GM12878 (cell line): ENCODE measurements around the gene BMERB1. TPM values are rescaled to one million over a fixed set of nuclear protein-coding genes. Genes with fewer than 3 reads are reported as not detected.

Source experiments
- ATAC-seq: fragments of 200-7000 bp; cut with Tn5 transposase; 3 replicates; pipeline ENCODE4 v1.9.1; 2020; ENCODE audit warnings: mild to moderate bottlenecking, moderate library complexity
- BruUV-seq: library from RNA; stranded (reverse); fragments of 400-500 nt; replicated peaks from 2 replicates; lab custom pipeline; 2021; lab: Mats Ljungman, UMichigan
- CTCF ChIA-PET: fragments of 300-600 bp; sonication (Branson Sonifier 250); formaldehyde crosslinking; extraction: SDS; loops from one replicate; lab custom pipeline; 2021; ENCODE audit warnings: inconsistent platforms; lab: Yijun Ruan, JAX
- POLR2A ChIA-PET: fragments of 350-600 bp; formaldehyde crosslinking; extraction: SDS; loops from one replicate; lab custom pipeline; 2021; ENCODE audit warnings: inconsistent platforms; lab: Charles Lee
- RAD21 ChIA-PET: fragments of 300-600 bp; sonication (Branson Sonifier 250); formaldehyde crosslinking; loops from one replicate; lab custom pipeline; 2023; ENCODE audit warnings: antibody characterized with exemption; ENCODE audit not compliant: unreplicated experiment; lab: Charles Lee
- SMC1A ChIA-PET: fragments of 300-600 bp; sonication (Branson Sonifier 250); formaldehyde crosslinking; loops from one replicate; lab custom pipeline; 2023; ENCODE audit not compliant: unreplicated experiment, uncharacterized antibody; lab: Charles Lee
- DNase-seq: peaks from one replicate; pipeline ENCODE4 v3.0.0-alpha.2; 2011; ENCODE audit warnings: low read depth, low spot score
- FAIRE-seq: peaks from 3 replicates; lab custom pipeline; 2011; peaks lifted over from hg19 to GRCh38; lab: Jason Lieb, UNC
- H2AFZ ChIP-seq: 2 replicates; pipeline ENCODE4 v1.6.0; 2011; ENCODE audit warnings: low read depth, low read length, control low read depth; ENCODE audit not compliant: control insufficient read depth
- H3K27ac ChIP-seq: 2 replicates; pipeline ENCODE4 v1.5.1; 2011; ENCODE audit warnings: control low read depth; ENCODE audit not compliant: control insufficient read depth, insufficient read depth
- H3K27me3 ChIP-seq, 2 experiments: replicated peaks in 1 of 2; 2 replicates each; pipeline versions ENCODE4 v1.6.0 to v1.6.1; 2011; ENCODE audit warnings: low read length in 1 of 2; ENCODE audit not compliant: control insufficient read depth in 2 of 2, insufficient read depth in 2 of 2
- H3K36me3 ChIP-seq, 2 experiments: 2 replicates each; pipeline ENCODE4 v1.5.1; 2011; ENCODE audit warnings: low read length in 1 of 2; ENCODE audit not compliant: control insufficient read depth in 2 of 2, insufficient read depth in 2 of 2
- H3K4me1 ChIP-seq: 2 replicates; pipeline ENCODE4 v1.6.1; 2011; ENCODE audit warnings: mild to moderate bottlenecking, low read length, moderate library complexity, mixed read lengths; ENCODE audit not compliant: control insufficient read depth, insufficient read depth
- H3K4me2 ChIP-seq: 2 replicates; pipeline ENCODE4 v1.6.0; 2011; ENCODE audit warnings: control low read depth; ENCODE audit not compliant: control insufficient read depth, insufficient read depth
- H3K4me3 ChIP-seq: fragments of 200-600 bp; sonication (generic); 2 replicates; pipeline ENCODE4 v1.5.1; 2016
- H3K79me2 ChIP-seq: 2 replicates; pipeline ENCODE4 v1.6.0; 2011; ENCODE audit warnings: low read length; ENCODE audit not compliant: control insufficient read depth, insufficient read depth
- H3K9ac ChIP-seq: 2 replicates; pipeline ENCODE4 v1.8.0; 2011; ENCODE audit warnings: low read length, control low read depth, mixed read lengths; ENCODE audit not compliant: control insufficient read depth, insufficient read depth
- H3K9me3 ChIP-seq: replicated peaks from 3 replicates; pipeline ENCODE4 v1.5.1; 2011; ENCODE audit warnings: mild to moderate bottlenecking, low read length; ENCODE audit not compliant: control insufficient read depth, insufficient read depth
- H4K20me1 ChIP-seq: 2 replicates; pipeline ENCODE4 v1.6.0; 2011; ENCODE audit not compliant: control insufficient read depth, insufficient read depth
- BCL11A ChIP-seq: IDR thresholded peaks from 2 replicates; pipeline ENCODE4 v1.6.1; 2011; ENCODE audit warnings: low read depth, low read length
- CHD1 ChIP-seq: IDR thresholded peaks from 2 replicates; pipeline ENCODE4 v1.6.1; 2012; ENCODE audit warnings: low read depth, low read length, improper control_type of control experiment
- NBN ChIP-seq: fragments of 450-650 bp; IDR thresholded peaks from 2 replicates; pipeline ENCODE4 v1.6.1; 2016
- NFYB ChIP-seq: IDR thresholded peaks from 2 replicates; pipeline ENCODE4 v1.6.1; 2011; ENCODE audit warnings: low read depth, mild to moderate bottlenecking, low read length, improper control_type of control experiment, moderate library complexity; ENCODE audit not compliant: insufficient read depth
- NRF1 ChIP-seq: conservative IDR thresholded peaks from 2 replicates; pipeline ENCODE4 v1.6.1; 2011; ENCODE audit warnings: mild to moderate bottlenecking, low read depth, low read length, improper control_type of control experiment
- PRDM15 ChIP-seq: fragments of 450-650 bp; formaldehyde crosslinking; IDR thresholded peaks from 2 replicates; pipeline ENCODE4 v1.4.0; 2020; ENCODE audit warnings: mild to moderate bottlenecking, moderate library complexity
- ZNF217 ChIP-seq: fragments of 450-650 bp; IDR thresholded peaks from 2 replicates; pipeline ENCODE4 v1.6.1; 2017; ENCODE audit warnings: antibody characterized with exemption, mild to moderate bottlenecking
- WGBS: methylation state at CpG from one replicate; pipeline ENCODE4 v1.1.6; 2016; ENCODE audit warnings: low lambda C conversion rate; ENCODE audit not compliant: insufficient replicate concordance, insufficient coverage; ENCODE audit errors: missing lambda C conversion rate; 5-methylcytosine and 5-hydroxymethylcytosine counted together
- in situ Hi-C: fragments of 300-500 bp; cut with MboI; formaldehyde crosslinking; loops from 9 replicates; pipeline ENCODE4 v1.14.3; 2018; ENCODE audit warnings: mixed read lengths
- intact Hi-C: fragments of 100-400 bp; cut with micrococcal nuclease; formaldehyde crosslinking; loops from one replicate; pipeline ENCODE4 v1.14.2; 2022; ENCODE audit not compliant: unreplicated experiment
- polyA plus RNA-seq, 11 experiments: library from polyadenylated mRNA; depleted of rRNA in 4 of 11; unstranded in 6 of 11; stranded (reverse) in 5 of 11; fragments of >200 nt; fragmentation: Nextera tagmentation in 4 of 11; fragmentation: Illumina TruSeq in 1 of 11; extraction: Ambion mirVana in 4 of 11; extraction: Trizol in 1 of 11; gene quantifications; 1 replicate in 1 of 11; 2 replicates in 10 of 11; pipeline versions ENCODE4 v1.2.1 to v1.2.3, GENCODE V29; 2011 to 2016; ENCODE audit warnings: inconsistent platforms in 2 of 11, missing spikeins in 2 of 11, low read depth in 1 of 11
- total RNA-seq, 4 experiments: library from RNA; depleted of rRNA in 3 of 4; stranded (reverse); fragments of >200 nt in 3 of 4; fragmentation: Illumina TruSeq in 1 of 4; extraction: Trizol in 1 of 4; gene quantifications; 2 replicates each; pipeline versions ENCODE4 v1.2.1 to v1.2.3, GENCODE V29; 2013 to 2021
- TF ChIP-seq, protein P1 (sequence below): fragments of 450-650 bp; IDR thresholded peaks from 2 replicates; pipeline ENCODE4 v1.6.1; 2017; ENCODE audit warnings: low read depth, mild to moderate bottlenecking, moderate library complexity

Gene BMERB1
- total and polyA plus RNA-seq, 10 of the 15 experiments (the other 5 are each of a cell fraction or from before 2014, with no cell fraction given): 0.05 to 0.68 (median 0.34) TPM

GRCh38 chr16:15548482-15548891 is 114.1 kb downstream of the BMERB1 start:
- no peaks in the 10 kb centered on the region for H3K4me1 ChIP-seq
- TF ChIP-seq BCL11A (no peak), NRF1 (no peak), ZNF217 (no peak)
- TF ChIP-seq, all 136 proteins: peak for 0
- no peak overlapping the region for H3K27ac ChIP-seq
- H3K79me2 ChIP-seq: no peaks in the 10 kb centered on the region
- intact Hi-C loops: no loop called here
- in situ Hi-C loops: no loop called here
- H3K9ac ChIP-seq: no peak overlapping the region
- 4% methylated on average over 3 of the region's 3 CpGs for WGBS
- H4K20me1 ChIP-seq: no peaks in the 10 kb centered on the region
- ChIA-PET POLR2A (no interaction called here), CTCF (interaction anchor here (1.0 to 1.5 kb wide), 4 partner anchors 10 to 121 kb away, joined by 3 to 4 read pairs (median 3); no protein-coding TSS in a partner anchor), RAD21 (interaction anchor here (0.8 to 1.5 kb wide), 2 partner anchors 91 to 122 kb away, joined by 3 read pairs; no protein-coding TSS in a partner anchor), SMC1A (interaction anchor here (1.2 to 1.8 kb wide), 2 partner anchors 9 to 15 kb away, joined by 3 to 5 read pairs; no protein-coding TSS in a partner anchor)
- no peak overlapping the region for H3K4me2 ChIP-seq
- no peaks in the 10 kb centered on the region; the same call in 2 of the 3 replicates for H3K9me3 ChIP-seq
- H2AFZ ChIP-seq: no peak overlapping the region
- ATAC-seq (peak; percentile 43), FAIRE-seq (no peak), DNase-seq (peak; percentile 15)
- no peaks in the 10 kb centered on the region for H3K36me3 ChIP-seq
- H3K4me3 ChIP-seq: no peak overlapping the region
- BruUV-seq: no TSS peak
- no peaks in the 10 kb centered on the region for H3K27me3 ChIP-seq

GRCh38 chr16:15552507-15552906 is 118.1 kb downstream of the BMERB1 start:
- no peaks in the 10 kb centered on the region for H3K9me3 ChIP-seq
- WGBS: 47% methylated on average over 6 of the region's 6 CpGs
- ChIA-PET CTCF (interaction anchor here (0.7 to 1.4 kb wide), 3 partner anchors 9 to 129 kb away, joined by 3 read pairs; no protein-coding TSS in a partner anchor), SMC1A (interaction anchor here (2.6 kb wide), 1 partner anchor 13 kb away, joined by 6 read pairs; no protein-coding TSS in a partner anchor), RAD21 (interaction anchor here (1.0 kb wide), 1 partner anchor 125 kb away, joined by 3 read pairs; no protein-coding TSS in a partner anchor), POLR2A (interaction anchor here (1.1 kb wide), 1 partner anchor 11 kb away, joined by 3 read pairs; no protein-coding TSS in a partner anchor)
- H3K27me3 ChIP-seq: no peaks in the 10 kb centered on the region
- intact Hi-C loops (no loop called here), in situ Hi-C loops (loop anchor here (25.0 kb wide), 1 partner anchor 740 kb away; no protein-coding TSS in a partner anchor)
- no peak overlapping the region for H3K27ac ChIP-seq
- FAIRE-seq (no peak), DNase-seq (no peak), ATAC-seq (peak; percentile 14; the same call in 1 of the 3 replicates)
- no peak overlapping the region for H2AFZ ChIP-seq
- no peaks in the 10 kb centered on the region for H3K4me1 ChIP-seq
- H3K9ac ChIP-seq: no peak overlapping the region
- H4K20me1 ChIP-seq: no peaks in the 10 kb centered on the region
- no peaks in the 10 kb centered on the region for H3K36me3 ChIP-seq
- H3K79me2 ChIP-seq: no peaks in the 10 kb centered on the region
- no TSS peak for BruUV-seq
- H3K4me2 ChIP-seq: no peak overlapping the region
- no peak overlapping the region for H3K4me3 ChIP-seq
- TF ChIP-seq CHD1: no peak
- TF ChIP-seq NRF1: no peak
- TF ChIP-seq, protein P1, sequence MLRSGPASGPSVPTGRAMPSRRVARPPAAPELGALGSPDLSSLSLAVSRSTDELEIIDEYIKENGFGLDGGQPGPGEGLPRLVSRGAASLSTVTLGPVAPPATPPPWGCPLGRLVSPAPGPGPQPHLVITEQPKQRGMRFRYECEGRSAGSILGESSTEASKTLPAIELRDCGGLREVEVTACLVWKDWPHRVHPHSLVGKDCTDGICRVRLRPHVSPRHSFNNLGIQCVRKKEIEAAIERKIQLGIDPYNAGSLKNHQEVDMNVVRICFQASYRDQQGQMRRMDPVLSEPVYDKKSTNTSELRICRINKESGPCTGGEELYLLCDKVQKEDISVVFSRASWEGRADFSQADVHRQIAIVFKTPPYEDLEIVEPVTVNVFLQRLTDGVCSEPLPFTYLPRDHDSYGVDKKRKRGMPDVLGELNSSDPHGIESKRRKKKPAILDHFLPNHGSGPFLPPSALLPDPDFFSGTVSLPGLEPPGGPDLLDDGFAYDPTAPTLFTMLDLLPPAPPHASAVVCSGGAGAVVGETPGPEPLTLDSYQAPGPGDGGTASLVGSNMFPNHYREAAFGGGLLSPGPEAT: no peak
- no peak for TF ChIP-seq PRDM15 (CRISPR knock-in tag)
- TF ChIP-seq NFYB: no peak
- TF ChIP-seq NBN: no peak
